ENCODE data around the gene APPL2.

APPL2 gene

DNA sequence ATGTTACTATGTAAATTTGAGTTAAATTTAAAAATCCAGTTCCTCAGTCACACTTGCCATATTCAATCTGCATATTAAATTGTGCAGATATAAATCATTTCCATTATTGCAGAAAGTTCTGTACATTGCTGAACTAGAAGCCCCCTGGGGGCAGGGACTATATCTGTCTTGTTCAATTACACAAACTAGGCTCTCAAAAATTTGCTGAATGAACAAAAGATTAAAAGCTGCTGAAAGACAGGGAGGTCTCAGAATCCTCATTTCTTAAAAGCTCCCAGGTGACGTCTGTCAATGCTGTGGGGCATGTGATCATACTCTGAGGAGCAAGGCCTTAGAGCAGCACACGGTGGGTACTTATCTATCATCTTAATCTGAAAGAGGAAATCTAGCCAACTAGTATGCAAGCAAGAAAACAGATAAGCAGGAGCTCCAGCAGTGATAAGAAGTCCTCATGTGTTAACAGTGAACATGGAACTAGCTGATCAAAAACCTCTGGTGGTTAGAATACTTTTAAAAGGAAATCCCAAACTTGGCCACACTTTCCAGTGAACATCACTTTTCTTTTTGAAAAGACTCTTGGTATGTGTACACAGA lies 60.5 kb downstream of the APPL2 start:
- no peak overlapping the region for H3K4me2 ChIP-seq (ENCODE audit: low read length)
- H3K9me3 ChIP-seq (ENCODE audit: low read length): no peaks in the 10 kb centered on the region
- no peak overlapping the region for H2AFZ ChIP-seq (ENCODE audit: low read length)
- H3K9me2 ChIP-seq (ENCODE audit: low read depth, low read length): no peaks in the 10 kb centered on the region
- H3K27ac ChIP-seq (ENCODE audit: low read depth, low read length, poor library complexity, severe bottlenecking): no peak overlapping the region
- TF ChIP-seq, protein P1, sequence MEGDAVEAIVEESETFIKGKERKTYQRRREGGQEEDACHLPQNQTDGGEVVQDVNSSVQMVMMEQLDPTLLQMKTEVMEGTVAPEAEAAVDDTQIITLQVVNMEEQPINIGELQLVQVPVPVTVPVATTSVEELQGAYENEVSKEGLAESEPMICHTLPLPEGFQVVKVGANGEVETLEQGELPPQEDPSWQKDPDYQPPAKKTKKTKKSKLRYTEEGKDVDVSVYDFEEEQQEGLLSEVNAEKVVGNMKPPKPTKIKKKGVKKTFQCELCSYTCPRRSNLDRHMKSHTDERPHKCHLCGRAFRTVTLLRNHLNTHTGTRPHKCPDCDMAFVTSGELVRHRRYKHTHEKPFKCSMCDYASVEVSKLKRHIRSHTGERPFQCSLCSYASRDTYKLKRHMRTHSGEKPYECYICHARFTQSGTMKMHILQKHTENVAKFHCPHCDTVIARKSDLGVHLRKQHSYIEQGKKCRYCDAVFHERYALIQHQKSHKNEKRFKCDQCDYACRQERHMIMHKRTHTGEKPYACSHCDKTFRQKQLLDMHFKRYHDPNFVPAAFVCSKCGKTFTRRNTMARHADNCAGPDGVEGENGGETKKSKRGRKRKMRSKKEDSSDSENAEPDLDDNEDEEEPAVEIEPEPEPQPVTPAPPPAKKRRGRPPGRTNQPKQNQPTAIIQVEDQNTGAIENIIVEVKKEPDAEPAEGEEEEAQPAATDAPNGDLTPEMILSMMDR (IDR thresholded peaks at IDR 0.05; ENCODE audit: low read length): no peak
- no peak for TF ChIP-seq EZH2 (IDR thresholded peaks at IDR 0.05; ENCODE audit: borderline replicate concordance, low read length)
- H3K36me3 ChIP-seq (ENCODE audit: insufficient read depth, low read length): peaks cover 5% of the 10 kb centered on the region; the same call in 1 of the 2 replicates
- no peaks in the 10 kb centered on the region for H3K27me3 ChIP-seq (ENCODE audit: insufficient read depth, low read length)
- H3K79me2 ChIP-seq (ENCODE audit: insufficient read depth, low read length): no peaks in the 10 kb centered on the region
- H3K4me1 ChIP-seq (ENCODE audit: insufficient read depth, low read length, severe bottlenecking): no peaks in the 10 kb centered on the region
- no peak overlapping the region for H3K9ac ChIP-seq (ENCODE audit: low read length)
- no peaks in the 10 kb centered on the region for H4K20me1 ChIP-seq (ENCODE audit: insufficient read depth, low read length)
- no peak overlapping the region for H3K4me3 ChIP-seq (ENCODE audit: low read depth, low read length, poor library complexity, severe bottlenecking)
- H3F3A ChIP-seq (ENCODE audit: insufficient read depth, low read length): no peaks in the 10 kb centered on the region

DNA sequence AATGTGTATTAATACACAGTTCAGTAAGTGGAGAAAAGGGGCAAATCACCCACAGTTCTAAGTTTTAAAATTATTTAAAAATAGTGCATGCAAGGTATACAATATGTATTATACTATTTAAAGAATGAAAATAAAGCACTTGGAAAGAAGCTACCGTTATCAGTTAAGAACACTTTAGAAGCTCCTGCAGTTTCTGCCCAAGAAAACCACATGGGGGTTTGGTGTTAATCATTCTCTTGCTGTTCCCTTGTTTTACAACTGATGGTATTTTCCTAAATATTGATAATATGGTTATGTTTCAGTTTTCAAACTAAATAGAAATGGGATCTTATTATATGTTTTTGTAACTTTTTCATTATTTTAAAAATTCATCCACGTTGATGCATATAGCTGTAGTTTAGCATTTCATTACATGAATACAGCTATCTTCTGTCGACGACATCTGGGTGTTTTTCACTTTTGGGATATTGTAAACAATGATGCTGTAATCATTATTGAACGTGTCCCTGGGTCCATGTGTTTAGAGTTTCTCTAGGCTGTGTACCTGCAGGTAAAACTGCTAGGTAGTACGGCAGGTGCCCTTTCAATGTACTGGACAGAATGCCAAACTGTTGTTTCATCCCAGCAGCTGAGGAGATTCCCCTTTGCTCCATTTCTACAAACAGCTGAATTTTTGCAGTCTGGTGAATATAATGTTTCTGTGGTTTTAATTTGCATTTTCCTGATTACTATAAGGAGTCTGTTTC lies 64.1 kb downstream of the APPL2 start:
- Histone ChIP-seq H3K27me3 (ENCODE audit: insufficient read depth, low read length) (no peaks in the 10 kb centered on the region), H3K9me2 (ENCODE audit: low read depth, low read length) (no peaks in the 10 kb centered on the region), H2AFZ (ENCODE audit: low read length) (no peak overlapping the region), H3K4me2 (ENCODE audit: low read length) (no peak overlapping the region), H3K36me3 (ENCODE audit: insufficient read depth, low read length) (peaks cover 17% of the 10 kb centered on the region; the same call in 1 of the 2 replicates), H3K9me3 (ENCODE audit: low read length) (no peaks in the 10 kb centered on the region), H3K9ac (ENCODE audit: low read length) (no peak overlapping the region), H3K4me3 (ENCODE audit: low read depth, low read length, poor library complexity, severe bottlenecking) (no peak overlapping the region), H3F3A (ENCODE audit: insufficient read depth, low read length) (no peaks in the 10 kb centered on the region), H3K79me2 (ENCODE audit: insufficient read depth, low read length) (no peaks in the 10 kb centered on the region), H3K27ac (ENCODE audit: low read depth, low read length, poor library complexity, severe bottlenecking) (no peak overlapping the region), H4K20me1 (ENCODE audit: insufficient read depth, low read length) (no peaks in the 10 kb centered on the region), H3K4me1 (ENCODE audit: insufficient read depth, low read length, severe bottlenecking) (no peaks in the 10 kb centered on the region)
- TF ChIP-seq, protein P1 (IDR thresholded peaks at IDR 0.05; ENCODE audit: low read length): no peak
- TF ChIP-seq EZH2 (IDR thresholded peaks at IDR 0.05; ENCODE audit: borderline replicate concordance, low read length): no peak

DNA sequence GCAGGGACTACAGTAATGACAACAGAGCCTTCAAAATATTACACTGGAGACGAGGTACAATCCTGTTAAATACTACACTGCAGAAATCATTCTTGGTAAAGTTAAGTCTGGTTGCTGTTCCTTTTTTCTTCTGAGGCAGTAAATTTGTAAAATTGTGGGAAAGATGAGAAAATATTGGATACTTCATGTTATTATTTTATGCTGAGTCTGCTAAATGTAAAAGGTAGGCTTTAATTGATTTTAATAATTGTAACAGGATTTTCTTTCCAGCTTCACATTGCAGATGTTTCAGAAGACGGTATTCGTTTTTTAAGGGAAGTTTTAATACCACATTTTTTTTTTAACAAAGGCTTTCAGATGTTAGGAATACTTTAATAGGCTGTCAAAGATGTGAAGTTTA lies 65.8 kb downstream of the APPL2 start:
- Histone ChIP-seq H2AFZ (ENCODE audit: low read length) (no peak overlapping the region), H3K4me3 (ENCODE audit: low read depth, low read length, poor library complexity, severe bottlenecking) (no peak overlapping the region), H3K9me2 (ENCODE audit: low read depth, low read length) (no peaks in the 10 kb centered on the region), H3F3A (ENCODE audit: insufficient read depth, low read length) (no peaks in the 10 kb centered on the region), H3K36me3 (ENCODE audit: insufficient read depth, low read length) (peaks cover 25% of the 10 kb centered on the region; the same call in 1 of the 2 replicates), H3K27ac (ENCODE audit: low read depth, low read length, poor library complexity, severe bottlenecking) (no peak overlapping the region), H3K79me2 (ENCODE audit: insufficient read depth, low read length) (no peaks in the 10 kb centered on the region), H3K9me3 (ENCODE audit: low read length) (no peaks in the 10 kb centered on the region), H3K9ac (ENCODE audit: low read length) (no peak overlapping the region), H3K4me1 (ENCODE audit: insufficient read depth, low read length, severe bottlenecking) (no peaks in the 10 kb centered on the region), H3K4me2 (ENCODE audit: low read length) (no peak overlapping the region), H3K27me3 (ENCODE audit: insufficient read depth, low read length) (no peaks in the 10 kb centered on the region), H4K20me1 (ENCODE audit: insufficient read depth, low read length) (no peaks in the 10 kb centered on the region)
- TF ChIP-seq, protein P1 (IDR thresholded peaks at IDR 0.05; ENCODE audit: low read length): no peak
- TF ChIP-seq EZH2 (IDR thresholded peaks at IDR 0.05; ENCODE audit: borderline replicate concordance, low read length): no peak

Data from OCI-LY1 (cell line).